ENCODE measurements around the gene TNFRSF13B.
"Not testable (repeated sequence)": the region's sequence is repeated elsewhere in the genome, so short reads cannot be mapped to it uniquely, and the experiment has no call there.

TNFRSF13B gene

GRCh38 chr17:16971458-16972338, at the start of gene TNFRSF13B:
Gene TNFRSF13B (minus strand): TSS chr17:16972118. CDS start chr17:16972075, 43 bp downstream.
- DNase-seq (ENCODE audit: low read depth in 2 of 2): no peak

DNA sequence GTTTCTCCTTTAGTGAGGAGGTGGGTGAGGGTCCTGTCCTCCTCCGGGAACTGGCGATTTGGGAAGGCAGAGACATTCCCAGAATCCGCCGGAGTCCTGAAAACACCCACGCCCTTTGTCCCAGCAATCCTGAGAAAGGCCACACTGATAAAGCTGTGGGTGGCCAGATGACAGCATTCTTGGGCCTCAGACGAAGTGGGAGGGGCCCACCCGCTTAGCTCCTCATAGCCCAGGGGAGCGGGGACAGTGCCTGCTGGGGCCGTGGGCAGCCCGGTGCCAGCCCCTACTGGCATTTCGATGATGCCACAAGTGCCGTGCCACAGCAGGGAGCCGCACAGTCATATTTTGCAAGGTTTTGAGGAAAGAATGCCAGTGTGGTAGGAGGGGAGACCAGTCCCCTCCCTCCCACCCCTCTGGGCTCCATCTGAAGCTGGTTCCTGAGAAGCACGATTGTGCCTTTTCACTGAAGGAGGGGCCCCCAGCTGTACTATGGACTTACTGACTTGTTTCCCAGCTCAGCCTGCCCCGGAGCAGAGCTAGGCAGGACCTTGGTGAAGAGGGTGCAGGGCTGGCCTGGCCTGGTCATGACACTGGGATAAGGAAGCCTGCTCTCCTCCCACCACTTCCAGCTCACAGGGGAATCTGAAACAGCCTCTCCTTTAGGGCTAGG, 49.4 kb upstream of the TNFRSF13B start:
- DNase-seq (ENCODE audit: low read depth in 2 of 2): no peak

GRCh38 chr17:17020821-17021193, 48.9 kb upstream of the TNFRSF13B start:
- no peak for DNase-seq (ENCODE audit: low read depth in 2 of 2)

DNA sequence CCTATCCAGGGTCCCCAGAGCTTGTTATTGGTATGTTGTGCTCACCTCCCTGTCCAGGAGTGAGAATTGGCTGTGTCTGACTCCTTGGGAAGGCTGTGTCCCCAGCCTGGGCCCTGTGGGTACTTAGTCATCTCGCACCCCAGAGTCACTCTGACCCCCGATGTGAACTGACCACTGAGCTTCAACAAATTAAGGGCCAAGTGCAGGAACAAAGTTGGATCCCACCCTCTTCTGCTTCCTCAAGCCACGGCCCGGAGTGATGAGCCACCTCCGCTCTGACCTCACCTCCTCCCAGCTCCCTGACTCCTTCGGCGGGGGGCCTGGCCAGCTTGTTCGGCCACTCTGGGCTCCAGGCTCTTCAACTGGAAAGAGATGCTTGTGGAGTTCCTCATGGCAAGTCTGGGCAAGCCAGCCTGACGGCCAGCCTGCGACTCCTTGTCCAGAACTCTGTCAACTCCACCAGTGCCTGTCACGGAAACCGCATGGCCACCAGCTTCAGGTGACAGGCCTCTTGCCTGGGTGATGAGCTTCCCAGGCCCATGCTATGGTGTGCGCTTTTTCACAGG, 48.1 kb upstream of the TNFRSF13B start:
- DNase-seq (ENCODE audit: low read depth in 2 of 2): no peak

- DNase-seq (ENCODE audit: low read depth in 2 of 2): no peak
These were observed 47.5 kb upstream of the TNFRSF13B start for GRCh38 chr17:17019430-17019762.

DNA sequence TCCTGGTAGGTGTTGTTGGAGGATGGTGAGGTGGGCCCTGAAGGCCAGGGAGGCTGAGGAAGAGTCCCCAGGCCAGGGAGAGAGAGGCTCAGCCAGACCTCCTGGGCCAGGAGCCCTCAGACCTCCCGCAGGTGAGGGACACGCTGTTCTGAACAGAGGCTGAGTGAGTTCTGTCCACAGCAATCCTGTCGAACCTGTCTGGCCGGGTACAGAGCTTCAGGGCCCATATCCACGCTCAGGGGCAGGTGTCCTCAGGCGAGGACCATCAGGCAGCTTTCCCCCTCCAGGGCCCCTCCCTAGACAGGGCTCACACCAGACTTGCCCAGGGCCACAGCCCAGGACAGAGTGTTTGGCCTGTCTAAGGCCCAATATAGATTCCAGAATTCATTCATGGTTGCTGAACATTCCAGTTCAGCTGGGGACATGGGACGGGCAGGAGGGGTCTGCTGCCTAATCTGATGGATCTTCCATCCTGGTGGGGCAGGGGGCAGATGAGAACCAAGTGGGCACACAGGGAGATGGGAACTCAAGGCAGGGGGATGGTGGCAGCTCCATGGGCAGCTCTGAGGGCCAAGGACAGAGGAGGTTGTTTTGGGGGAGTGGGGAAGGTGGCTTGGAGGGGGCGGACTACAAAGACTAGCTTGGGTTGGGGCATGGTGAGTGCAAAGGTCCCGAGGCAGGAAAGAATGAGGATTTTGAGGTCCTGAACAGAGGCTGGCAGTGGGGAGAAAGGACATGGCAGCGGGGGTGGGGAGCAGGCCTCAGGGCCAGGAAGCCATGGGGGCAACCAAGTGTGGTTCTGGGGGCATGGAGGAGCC, 46.9 kb upstream of the TNFRSF13B start:
- no peak for DNase-seq (ENCODE audit: low read depth in 2 of 2)

- no peak for DNase-seq (ENCODE audit: low read depth in 2 of 2)
These were observed 46.1 kb upstream of the TNFRSF13B start for GRCh38 chr17:17018021-17018441.

DNA sequence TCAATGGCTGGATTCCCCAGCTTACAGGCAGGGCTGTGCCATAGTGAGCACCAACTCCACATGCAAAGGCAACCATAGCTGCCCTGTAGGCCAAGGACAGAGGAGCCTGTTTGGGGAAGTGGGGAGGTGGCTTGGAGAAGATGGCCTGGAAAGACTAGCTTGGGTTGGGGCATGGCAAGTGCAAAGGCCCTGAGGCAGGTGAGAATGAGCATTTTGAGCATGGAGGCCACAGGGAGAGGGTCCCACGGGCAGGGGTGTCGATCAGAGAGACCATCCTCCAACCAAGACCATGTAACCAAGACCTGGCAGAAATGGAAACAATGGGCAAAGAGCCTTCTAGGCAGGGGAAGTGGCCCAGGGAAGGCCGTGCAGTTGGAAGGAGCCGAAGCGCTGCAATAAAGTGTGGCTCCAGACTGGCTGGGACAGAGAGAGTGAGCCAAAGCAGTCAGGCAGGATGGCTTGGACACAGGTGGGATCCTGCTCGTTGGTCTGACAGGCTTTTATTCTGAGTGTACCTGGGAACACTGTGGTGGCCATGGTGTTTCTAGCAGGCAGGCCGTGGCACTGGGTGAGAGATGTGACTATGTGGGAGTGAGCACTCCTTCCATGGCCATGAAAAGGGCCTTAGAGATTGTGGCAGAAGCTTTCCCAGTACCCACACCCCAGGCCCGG, 45.6 kb upstream of the TNFRSF13B start:
- DNase-seq (ENCODE audit: low read depth in 2 of 2): no peak

- DNase-seq (ENCODE audit: low read depth in 2 of 2): not testable (repeated sequence)
These were observed 44.6 kb upstream of the TNFRSF13B start for GRCh38 chr17:17016199-17017197.

DNA sequence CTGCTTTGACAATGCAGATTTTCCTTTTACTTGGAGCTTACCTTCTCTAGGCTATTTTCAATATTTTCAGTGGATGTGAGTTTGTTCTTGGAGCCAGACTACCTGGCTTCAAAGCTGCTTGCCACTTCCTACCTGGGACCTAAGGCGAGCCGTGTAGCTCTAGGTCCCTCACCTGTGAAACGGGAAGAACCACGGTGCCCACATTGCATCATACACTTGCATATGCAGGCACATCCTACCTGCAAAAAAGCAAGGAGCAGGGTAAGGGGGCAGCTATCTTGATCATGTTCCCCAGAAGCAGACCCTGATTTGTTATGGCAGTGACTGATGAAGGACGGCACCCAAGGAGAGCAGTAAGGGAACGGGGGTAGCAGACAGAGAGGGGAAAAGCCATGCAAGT, 43.3 kb upstream of the TNFRSF13B start:
- no peak for DNase-seq (ENCODE audit: low read depth in 2 of 2)

GRCh38 chr17:17014748-17015124, 42.8 kb upstream of the TNFRSF13B start:
- DNase-seq (ENCODE audit: low read depth in 2 of 2): not testable (repeated sequence)

GRCh38 chr17:17013828-17014747, 42.2 kb upstream of the TNFRSF13B start:
- DNase-seq (ENCODE audit: low read depth in 2 of 2): not testable (repeated sequence)

- DNase-seq (ENCODE audit: low read depth in 2 of 2): not testable (repeated sequence)
These were observed 39.4 kb upstream of the TNFRSF13B start for GRCh38 chr17:17011043-17011907.

GRCh38 chr17:17010545-17011034, 38.7 kb upstream of the TNFRSF13B start:
- not testable (repeated sequence) for DNase-seq (ENCODE audit: low read depth in 2 of 2)

- DNase-seq (ENCODE audit: low read depth in 2 of 2): not testable (repeated sequence)
These were observed 38.1 kb upstream of the TNFRSF13B start for GRCh38 chr17:17009972-17010371.

GRCh38 chr17:17008621-17009397, 36.9 kb upstream of the TNFRSF13B start:
- DNase-seq (ENCODE audit: low read depth in 2 of 2): not testable (repeated sequence)

DNA sequence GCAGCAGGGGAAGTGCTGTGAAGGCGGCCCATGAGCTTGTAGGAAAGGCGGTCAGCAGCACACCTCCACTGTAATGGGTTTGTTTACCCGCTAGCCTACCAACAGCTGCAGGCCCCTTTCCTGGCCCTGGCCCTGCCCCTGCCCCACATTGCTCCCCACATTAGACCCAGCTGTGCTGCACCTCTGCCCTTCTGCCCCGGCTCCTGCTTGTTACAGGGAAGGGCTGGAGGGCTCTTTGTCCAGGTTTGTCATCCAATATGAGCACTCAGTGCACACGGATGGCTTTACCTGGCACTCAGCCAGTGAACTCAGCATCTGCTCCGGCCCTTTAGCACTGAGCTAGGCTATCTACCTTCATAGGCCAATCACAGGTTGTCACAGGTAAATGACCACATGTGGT, 36.0 kb upstream of the TNFRSF13B start:
- not testable (repeated sequence) for DNase-seq (ENCODE audit: low read depth in 2 of 2)

All from stimulated activated CD8-positive, alpha-beta memory T cell treated with anti-CD3 and anti-CD28 coated beads, Interleukin-2, amount 100 ng/mL, for 1 hour (primary cell).